ENCODE results near the gene CLEC10A.
A peak's percentile ranks its signal among the peaks of the same experiment; 100 is the strongest.
"Not testable (repeated sequence)": the region's sequence is repeated elsewhere in the genome, so short reads cannot be mapped to it uniquely, and the experiment has no call there.

CLEC10A gene

GRCh38 chr17:7070712-7071111 is 9.3 kb downstream of the CLEC10A start:
- ATAC-seq: no peak

- no peak for ATAC-seq
Observed at GRCh38 chr17:7068268-7068667, 11.8 kb downstream of the CLEC10A start.

GRCh38 chr17:7067198-7067597 is 12.9 kb downstream of the CLEC10A start:
- ATAC-seq: no peak

DNA sequence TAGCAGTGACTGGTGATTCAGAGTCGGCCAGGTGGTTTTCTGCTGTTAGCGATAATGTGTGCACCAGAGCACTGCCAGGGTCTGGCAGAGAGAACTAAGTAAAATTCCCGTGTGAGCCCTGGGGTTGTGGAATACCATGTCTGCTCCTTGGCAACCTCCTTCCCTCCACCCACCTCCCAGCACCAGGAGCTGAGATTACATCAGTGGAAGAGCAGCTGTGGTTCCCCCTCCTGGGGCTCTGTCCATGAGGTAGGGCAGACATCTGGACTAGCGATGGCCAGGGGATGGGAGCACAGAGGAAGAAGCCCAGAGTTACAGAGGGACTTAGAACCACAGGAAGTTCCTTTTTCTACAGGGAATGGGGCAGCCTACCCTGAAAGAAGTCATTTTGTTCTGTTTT is 15.8 kb downstream of the CLEC10A start:
- ATAC-seq: no peak

DNA sequence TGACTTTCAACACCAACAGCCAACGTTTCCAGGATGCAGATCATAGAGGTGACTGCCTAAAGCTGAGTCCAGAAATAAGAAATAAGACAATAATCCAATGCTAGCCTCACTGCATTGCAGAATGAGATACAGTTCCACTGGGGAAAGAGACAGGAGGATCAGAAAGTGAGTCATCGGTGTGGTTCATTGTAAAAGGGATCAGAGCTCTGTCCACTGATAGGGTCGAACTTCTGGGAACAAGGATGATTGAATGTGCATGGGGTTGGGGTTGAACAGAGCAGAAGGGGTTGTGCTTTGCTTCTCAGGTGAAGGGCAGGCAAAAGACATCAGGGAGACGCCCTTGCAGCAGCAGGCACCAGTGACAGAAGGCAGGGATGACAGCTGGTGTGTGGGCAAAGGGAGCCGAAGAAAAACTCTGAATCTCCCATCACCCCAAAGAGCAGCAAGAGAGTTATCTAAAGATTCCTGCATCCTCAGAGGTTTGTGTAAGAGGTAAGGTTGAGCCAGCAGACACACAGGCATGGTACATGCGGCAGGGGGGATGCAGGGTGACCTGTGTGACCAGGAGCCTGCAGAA is 16.4 kb downstream of the CLEC10A start:
- no peak for ATAC-seq

DNA sequence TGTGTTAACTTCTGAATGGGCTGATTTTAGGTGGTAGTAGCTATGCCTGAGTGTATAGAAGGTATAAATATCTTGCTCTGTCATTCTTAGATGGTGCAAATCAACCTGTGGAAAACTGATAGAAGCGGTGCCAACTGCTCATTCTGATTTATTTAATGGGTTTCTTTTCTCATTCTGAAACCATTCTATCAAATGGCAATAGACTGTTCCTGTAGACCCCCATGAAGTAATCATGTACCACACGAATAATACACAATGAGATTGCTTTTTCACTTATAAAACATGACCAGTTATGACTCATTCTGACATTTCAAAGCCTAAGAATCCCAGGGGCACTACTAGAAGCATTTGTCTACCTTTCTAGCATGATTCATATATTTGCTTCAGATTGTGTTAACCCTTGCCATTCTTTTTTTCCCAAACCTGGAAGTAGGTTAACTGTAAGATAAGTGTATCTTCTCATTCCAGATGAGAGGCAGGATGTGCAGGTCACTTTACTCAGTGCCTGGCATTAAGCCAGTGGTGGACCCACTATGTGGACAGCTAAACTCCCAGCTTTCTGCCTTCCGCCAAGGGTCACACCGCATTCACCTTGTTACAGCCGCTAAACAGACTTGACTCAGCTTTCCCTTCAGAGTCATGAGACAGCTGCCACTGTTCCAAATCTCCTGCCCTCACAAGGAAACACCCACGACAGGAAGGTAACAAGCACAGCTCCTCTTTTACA is 19.7 kb downstream of the CLEC10A start:
- peak; percentile 85 to 91 for ATAC-seq

DNA sequence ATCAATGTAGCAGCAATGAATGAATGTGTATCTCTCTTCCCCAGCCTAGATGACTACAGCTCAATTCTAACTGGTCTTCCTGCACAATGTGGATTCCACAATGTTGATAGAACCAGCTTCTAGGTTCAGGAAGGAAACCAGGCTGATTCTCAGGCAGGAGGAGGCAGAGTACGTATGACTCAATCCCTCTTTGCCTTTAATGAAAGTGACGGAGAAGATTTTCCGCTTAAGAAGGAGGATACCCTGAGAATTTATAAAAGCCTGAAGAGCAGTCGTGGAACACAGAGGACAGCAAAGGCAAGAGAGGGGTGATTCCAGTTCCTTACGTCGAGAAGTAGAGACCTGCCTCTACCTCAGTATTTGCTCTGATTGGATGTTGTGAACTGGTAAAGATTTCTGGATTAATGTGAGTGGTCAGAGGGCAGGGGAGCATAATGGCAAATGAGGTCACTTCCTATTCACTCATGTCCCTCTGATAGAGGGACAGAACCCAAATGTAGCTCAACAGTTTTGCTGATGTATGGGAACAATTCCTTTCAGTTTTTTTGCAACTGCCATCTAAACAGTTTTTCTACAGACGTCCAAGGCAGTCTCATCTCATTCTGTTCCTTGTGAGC is 21.1 kb downstream of the CLEC10A start:
- ATAC-seq: no peak

DNA sequence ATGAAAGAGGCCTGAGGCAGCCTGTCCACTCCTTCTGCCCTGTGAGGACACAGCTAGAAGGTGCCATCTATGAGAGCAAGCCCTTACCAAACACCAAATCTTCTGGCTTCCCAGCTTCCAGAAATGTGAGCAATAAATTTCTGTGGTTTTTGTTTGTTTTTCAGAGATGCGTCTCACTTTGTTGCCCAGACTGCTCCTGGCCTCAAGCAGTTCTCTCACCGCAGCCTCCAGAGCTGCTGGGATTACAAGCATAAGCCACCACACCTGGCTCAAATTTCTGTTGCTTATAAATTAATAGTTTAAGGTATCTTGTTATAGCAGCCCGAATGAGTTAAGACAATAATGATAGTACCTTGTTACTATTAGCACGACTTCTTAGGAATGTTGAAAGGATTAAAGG is 23.7 kb downstream of the CLEC10A start:
- ATAC-seq: no peak

DNA sequence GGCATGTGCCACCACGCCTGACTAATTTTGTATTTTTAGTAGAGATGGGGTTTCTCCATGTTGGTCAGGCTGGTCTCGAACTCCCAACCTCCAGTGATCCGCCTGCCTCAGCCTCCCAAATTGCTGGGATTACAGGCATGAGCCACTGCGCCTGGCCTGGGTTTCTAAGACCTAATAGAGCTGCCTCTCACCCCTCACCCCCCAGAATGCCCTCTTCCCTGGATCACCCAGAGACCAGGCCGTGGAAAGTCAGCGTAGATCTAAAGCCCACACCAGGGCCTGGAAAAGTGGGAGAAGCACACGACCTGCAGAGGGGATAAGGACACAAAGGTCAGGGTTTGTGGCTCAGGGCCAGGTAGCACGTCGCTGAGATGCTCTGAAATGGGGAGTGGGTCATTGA is 29.5 kb downstream of the CLEC10A start:
- not testable (repeated sequence) for ATAC-seq

DNA sequence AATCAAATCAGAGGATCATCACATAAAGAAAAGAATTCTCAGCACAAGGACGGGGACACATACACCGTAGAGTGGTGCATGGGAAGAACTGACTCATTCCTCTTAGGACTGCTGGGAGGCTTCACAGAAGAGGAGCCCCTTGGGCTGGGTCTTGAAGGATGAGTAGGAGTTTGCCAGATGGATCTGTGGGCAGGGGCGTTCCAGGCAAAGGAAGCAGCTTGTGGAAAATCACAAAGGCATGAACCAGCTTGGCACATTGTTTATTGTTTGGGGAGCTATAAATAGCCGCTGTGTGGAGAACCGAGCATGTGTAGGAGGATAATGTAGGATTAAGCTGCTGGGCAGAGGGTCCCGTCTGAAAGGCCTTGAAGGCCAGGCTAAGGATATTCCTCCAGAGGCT is 31.1 kb downstream of the CLEC10A start:
- ATAC-seq: no peak

DNA sequence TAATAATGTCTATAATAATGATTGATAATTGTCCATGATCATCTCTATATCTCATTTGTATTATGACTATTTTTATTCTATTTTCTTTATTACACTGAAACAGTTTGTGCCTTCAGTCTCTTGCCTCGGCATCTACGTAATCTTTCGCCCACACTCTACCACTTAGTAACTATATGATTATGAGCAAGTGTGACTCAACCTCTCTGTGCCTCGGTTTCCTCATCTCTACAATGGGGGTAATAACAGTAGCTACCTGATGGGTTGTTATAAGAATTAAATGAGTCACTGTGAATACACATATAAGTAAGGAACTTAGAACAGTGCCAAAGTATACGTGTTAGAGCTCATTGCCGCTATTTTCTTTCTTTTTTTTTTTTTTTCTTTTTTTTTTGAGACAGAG is 32.5 kb downstream of the CLEC10A start:
- ATAC-seq: peak; percentile 91 to 94

- ATAC-seq: peak; percentile 9 to 10
Observed at GRCh38 chr17:7046725-7047397, 33.2 kb downstream of the CLEC10A start.

GRCh38 chr17:7046127-7046724 is 33.8 kb downstream of the CLEC10A start:
- ATAC-seq: no peak

- ATAC-seq: peak in 1 of 2 donors; percentile 12
Observed at GRCh38 chr17:7045492-7046126, 34.4 kb downstream of the CLEC10A start.

GRCh38 chr17:7043497-7044198 is 36.4 kb downstream of the CLEC10A start, which contains the start of gene SLC16A11:
Gene SLC16A11 (minus strand): TSS chr17:7044092. CDS start chr17:7043513, 579 bp downstream.
- no peak for ATAC-seq

DNA sequence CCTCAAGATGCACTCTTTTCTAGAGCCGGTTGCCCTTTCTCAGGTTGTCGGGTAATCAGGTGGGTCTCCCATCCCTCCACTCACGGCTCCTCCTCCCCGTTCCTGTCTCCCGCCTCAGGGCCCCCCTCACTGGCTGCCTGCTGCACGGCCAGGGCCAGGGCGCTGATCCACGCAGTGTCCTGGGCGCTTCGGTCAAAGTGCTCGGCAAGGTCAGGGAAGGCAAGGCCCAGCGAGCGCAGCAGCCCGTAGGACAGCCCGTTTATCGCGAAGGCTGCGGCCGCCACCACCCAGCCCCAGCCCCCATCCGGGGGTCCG is 36.9 kb downstream of the CLEC10A start:
- no peak for ATAC-seq

DNA sequence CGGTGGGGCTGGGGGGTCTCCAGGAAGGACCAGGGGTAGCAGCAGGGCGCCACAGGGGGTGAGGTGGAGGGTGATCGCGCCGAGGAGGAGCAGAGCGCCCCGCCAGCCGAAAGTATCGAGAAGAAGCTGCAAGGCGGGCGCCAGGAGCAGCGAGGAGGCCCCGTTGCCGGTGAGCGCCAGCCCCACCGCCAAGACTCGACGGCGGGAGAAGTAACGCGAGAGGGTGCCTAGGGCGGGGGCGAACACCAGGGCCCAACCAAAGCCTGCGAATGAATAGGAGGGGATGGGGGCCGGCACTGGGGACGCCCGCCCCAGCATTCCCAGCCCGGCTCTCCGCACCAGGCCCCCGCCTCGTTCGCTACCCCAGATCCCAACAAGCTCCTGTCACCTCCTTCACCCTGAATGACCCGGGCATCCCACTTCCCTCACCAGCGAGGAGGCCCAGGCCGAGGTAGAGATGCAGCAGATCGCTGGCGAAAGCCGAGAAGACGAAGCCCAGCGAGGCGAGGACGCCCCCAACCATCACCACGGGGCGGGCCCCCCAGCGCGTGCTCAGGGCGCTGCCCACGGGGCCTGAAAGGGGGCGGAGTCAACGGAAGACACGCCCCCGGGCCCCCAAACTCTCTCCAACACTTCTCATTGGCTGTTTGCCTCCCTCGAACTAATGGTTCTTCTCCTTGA is 37.4 kb downstream of the CLEC10A start:
- no peak for ATAC-seq

DNA sequence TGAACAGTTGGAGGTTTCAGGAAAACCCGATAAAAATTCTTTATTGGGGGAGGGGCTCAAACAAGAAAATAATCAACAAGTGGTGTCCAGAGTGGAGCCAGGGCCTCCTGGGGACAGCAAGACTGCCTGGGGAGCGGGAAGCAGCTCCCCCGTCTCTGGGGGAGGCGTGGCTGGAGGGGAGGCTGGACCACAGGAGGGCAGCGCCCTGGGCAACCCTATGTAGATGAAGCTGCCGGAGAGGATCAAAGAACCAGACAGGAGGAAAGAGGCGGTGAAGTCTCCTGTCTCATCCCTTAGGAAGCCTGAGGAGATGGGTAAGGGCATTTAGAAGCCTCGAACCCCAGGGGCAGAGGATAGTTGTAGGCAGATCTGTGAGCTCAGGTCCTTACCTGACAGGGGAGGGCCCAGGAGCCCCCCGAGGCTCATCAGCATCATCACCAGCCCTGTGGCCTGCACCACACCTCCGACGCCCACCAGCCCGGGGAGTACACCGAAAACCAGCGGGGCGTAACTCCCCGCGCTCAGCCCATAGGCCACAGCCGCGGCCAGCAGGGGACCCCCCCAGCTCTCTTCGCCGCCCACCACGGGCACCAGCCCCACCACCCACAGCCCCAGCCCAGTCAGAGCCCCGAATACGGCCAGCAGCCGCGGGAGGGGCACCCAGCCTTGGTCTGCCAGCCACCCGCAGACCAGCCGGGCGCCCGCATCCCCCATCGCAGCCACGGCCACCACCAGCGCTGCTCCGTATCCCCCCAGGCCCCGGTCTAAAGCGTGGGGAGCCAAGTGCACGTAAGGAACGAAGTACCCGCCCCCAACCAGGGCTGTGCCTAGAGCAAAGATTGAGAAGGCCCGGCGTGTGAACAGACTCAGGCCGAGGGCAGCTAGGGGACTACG is 38.2 kb downstream of the CLEC10A start:
- peak in 1 of 2 donors; percentile 17 for ATAC-seq

GRCh38 chr17:7039832-7040231 is 40.2 kb downstream of the CLEC10A start:
- ATAC-seq: no peak
